ENCODE measurements around the gene ELFN2.

DNA sequence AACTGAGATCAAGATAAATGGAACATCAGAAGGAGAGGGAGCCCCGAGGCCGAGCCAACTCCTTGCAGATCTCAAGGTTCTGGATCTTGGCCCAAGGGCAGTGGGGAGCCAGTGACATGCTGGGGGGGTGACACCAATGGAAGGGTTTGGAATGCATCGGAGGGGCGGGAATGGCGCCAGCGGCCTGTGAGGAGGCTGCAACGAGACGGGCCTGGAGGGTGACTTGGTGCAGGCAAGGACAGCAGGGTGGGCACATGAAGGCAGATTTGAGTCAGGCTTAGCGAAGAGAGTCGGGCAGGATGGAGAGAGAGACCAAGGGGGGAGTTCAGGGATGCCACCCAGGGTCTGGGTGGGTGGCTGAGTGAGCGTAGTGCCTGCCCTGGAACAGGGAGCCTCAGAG is 23.2 kb downstream of the ELFN2 start:
- TF ChIP-seq, protein P1, sequence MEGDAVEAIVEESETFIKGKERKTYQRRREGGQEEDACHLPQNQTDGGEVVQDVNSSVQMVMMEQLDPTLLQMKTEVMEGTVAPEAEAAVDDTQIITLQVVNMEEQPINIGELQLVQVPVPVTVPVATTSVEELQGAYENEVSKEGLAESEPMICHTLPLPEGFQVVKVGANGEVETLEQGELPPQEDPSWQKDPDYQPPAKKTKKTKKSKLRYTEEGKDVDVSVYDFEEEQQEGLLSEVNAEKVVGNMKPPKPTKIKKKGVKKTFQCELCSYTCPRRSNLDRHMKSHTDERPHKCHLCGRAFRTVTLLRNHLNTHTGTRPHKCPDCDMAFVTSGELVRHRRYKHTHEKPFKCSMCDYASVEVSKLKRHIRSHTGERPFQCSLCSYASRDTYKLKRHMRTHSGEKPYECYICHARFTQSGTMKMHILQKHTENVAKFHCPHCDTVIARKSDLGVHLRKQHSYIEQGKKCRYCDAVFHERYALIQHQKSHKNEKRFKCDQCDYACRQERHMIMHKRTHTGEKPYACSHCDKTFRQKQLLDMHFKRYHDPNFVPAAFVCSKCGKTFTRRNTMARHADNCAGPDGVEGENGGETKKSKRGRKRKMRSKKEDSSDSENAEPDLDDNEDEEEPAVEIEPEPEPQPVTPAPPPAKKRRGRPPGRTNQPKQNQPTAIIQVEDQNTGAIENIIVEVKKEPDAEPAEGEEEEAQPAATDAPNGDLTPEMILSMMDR (IDR thresholded peaks at IDR 0.05; ENCODE audit: low read depth, low read length, missing input control): no peak
- TF ChIP-seq TAF1 (conservative IDR thresholded peaks at IDR 0.05) (no peak), EGR1 (IDR thresholded peaks at IDR 0.05; ENCODE audit: low read depth in 2 of 2) (no peak), FOXA2 (IDR thresholded peaks at IDR 0.05) (no peak)
- TF ChIP-seq, protein P2, sequence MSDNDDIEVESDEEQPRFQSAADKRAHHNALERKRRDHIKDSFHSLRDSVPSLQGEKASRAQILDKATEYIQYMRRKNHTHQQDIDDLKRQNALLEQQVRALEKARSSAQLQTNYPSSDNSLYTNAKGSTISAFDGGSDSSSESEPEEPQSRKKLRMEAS (IDR thresholded peaks at IDR 0.05): no peak
- TF ChIP-seq, protein P3, sequence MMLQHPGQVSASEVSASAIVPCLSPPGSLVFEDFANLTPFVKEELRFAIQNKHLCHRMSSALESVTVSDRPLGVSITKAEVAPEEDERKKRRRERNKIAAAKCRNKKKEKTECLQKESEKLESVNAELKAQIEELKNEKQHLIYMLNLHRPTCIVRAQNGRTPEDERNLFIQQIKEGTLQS (IDR thresholded peaks at IDR 0.05): no peak

Measured in liver (tissue), 3 donors.